CD4-positive, alpha-beta memory T cell (primary cell): Measurements from ENCODE around the gene CALHM2. TPM values are rescaled to one million over a fixed set of nuclear protein-coding genes. Genes with fewer than 3 reads are reported as not detected.

Experiments used
- CTCF ChIA-PET: fragments of 350-600 bp; sonication (Branson Sonifier 250); formaldehyde crosslinking; loops from one replicate; lab custom pipeline; 2021; ENCODE audit warnings: inconsistent platforms; ENCODE audit not compliant: partially characterized antibody; lab: Charles Lee
- POLR2A ChIA-PET: fragments of 350-600 bp; sonication (Branson Sonifier 250); formaldehyde crosslinking; loops from one replicate; lab custom pipeline; 2021; ENCODE audit not compliant: partially characterized antibody; lab: Charles Lee
- DNase-seq, 5 donors: peaks; one replicate each; pipeline versions ENCODE4 v3.0.0 to v3.0.0-alpha.2; 2020 to 2022; ENCODE audit warnings: mixed read lengths in 1 of 5
- H3K27ac ChIP-seq: one replicate; pipeline ENCODE4 v1.7.0; 2013; ENCODE audit warnings: low read depth, low read length
- H3K27me3 ChIP-seq: 2 replicates; pipeline ENCODE4 v1.7.0; 2013; ENCODE audit warnings: mild to moderate bottlenecking, low read length, moderate library complexity; ENCODE audit not compliant: insufficient read depth
- H3K36me3 ChIP-seq: 2 replicates; pipeline ENCODE4 v1.7.0; 2013; ENCODE audit warnings: mild to moderate bottlenecking, low read length, moderate library complexity; ENCODE audit not compliant: insufficient read depth
- H3K4me1 ChIP-seq: 2 replicates; pipeline ENCODE4 v1.7.0; 2013; ENCODE audit warnings: mild to moderate bottlenecking, low read length, moderate library complexity; ENCODE audit not compliant: insufficient read depth
- H3K4me3 ChIP-seq, 2 donors: one replicate each; pipeline ENCODE4 v1.7.0; 2013; ENCODE audit warnings: low read length in 2 of 2, mild to moderate bottlenecking in 1 of 2
- H3K9me3 ChIP-seq, 2 donors: one replicate each; pipeline ENCODE4 v1.7.0; 2013; ENCODE audit warnings: low read length in 2 of 2, control low read depth in 1 of 2; ENCODE audit not compliant: control insufficient read depth in 1 of 2
- H3K27ac Mint-ChIP-seq, 7 donors: one replicate each; pipeline ENCODE4 v1.8.0; 2020 to 2021; ENCODE audit warnings: mixed read lengths in 7 of 7, mild to moderate bottlenecking in 6 of 7, inconsistent platforms in 3 of 7, moderate library complexity in 3 of 7
- H3K27me3 Mint-ChIP-seq, 2 donors: one replicate each; pipeline ENCODE4 v1.8.0; 2020 to 2021; ENCODE audit warnings: mixed read lengths in 2 of 2
- H3K36me3 Mint-ChIP-seq, 2 donors: one replicate each; pipeline ENCODE4 v1.8.0; 2020 to 2021; ENCODE audit warnings: mixed read lengths in 2 of 2, inconsistent platforms in 1 of 2, mild to moderate bottlenecking in 1 of 2
- H3K4me1 Mint-ChIP-seq, 4 donors: one replicate each; pipeline ENCODE4 v1.8.0; 2020 to 2021; ENCODE audit warnings: mixed read lengths in 4 of 4, mild to moderate bottlenecking in 1 of 4
- H3K4me3 Mint-ChIP-seq, 8 donors: one replicate each; pipeline ENCODE4 v1.8.0; 2020 to 2021; ENCODE audit warnings: mixed read lengths in 8 of 8, mild to moderate bottlenecking in 7 of 8, moderate library complexity in 6 of 8, inconsistent platforms in 3 of 8
- H3K9me3 Mint-ChIP-seq, 8 donors: one replicate each; pipeline ENCODE4 v1.8.0; 2020 to 2021; ENCODE audit warnings: mixed read lengths in 8 of 8, mild to moderate bottlenecking in 5 of 8, inconsistent platforms in 3 of 8, moderate library complexity in 1 of 8
- intact Hi-C: fragments of 100-400 bp; cut with micrococcal nuclease; formaldehyde crosslinking; loops from one replicate; pipeline ENCODE4 v1.15.1; 2023
- polyA plus RNA-seq, 2 donors: library from polyadenylated mRNA; unstranded; fragments of 300-500 nt; fragmentation: Illumina TruSeq; gene quantifications; one replicate each; pipeline ENCODE4 v1.2.3, GENCODE V29; 2021
- total RNA-seq, 2 experiments: library from RNA; stranded (reverse); gene quantifications; one replicate each; pipeline ENCODE4 v1.2.3, GENCODE V29; 2021

Gene CALHM2
- total RNA-seq (10 to 100 TPM; 80.5 to 84.6 TPM), polyA plus RNA-seq (10 to 100 TPM; 40.3 to 65.0 TPM)

DNA sequence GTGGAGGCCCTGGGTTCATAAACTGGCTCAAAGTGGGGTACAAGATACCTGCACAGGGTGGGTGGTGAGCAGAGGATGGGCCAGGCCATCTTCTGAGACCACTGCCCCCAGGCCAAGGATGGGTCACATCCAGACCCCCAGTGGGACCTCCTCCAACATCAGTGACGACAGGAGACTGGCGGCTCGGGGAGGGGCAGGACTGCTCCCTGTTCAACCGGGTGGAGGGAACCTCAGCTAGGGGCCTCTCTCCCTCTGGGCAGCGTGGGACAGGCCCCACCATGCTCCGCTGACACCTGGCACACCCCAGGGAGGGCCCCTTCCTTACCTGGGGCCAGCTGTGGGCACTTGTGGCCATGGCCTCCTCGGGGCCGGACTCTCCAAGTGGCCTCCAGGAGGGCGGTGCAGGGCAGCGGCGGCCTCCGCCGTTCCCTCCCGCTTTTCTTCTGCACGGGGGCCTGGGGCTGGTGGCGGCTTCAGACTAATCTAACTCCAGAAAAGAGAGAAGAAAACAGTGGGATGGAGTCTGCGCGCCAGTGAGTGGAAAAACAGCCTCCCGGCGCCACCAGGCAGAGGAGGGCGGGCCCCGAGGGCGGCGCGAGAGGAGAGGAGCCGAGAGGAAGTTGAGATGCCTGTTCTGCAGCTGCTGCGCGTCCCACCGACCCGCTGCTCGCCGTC lies at the start of gene CALHM2:
Gene CALHM2 (minus strand): TSS at position 540 of the 675 bp plus-strand sequence. CDS start 2,429 bp downstream, outside the sequence.
- intact Hi-C loops = loop anchor here (1.0 kb wide), 2 partner anchors 19 to 30 kb away; no protein-coding TSS in a partner anchor
- H3K27ac Mint-ChIP-seq = peak within 1 kb of the TSS; percentile 81 to 98 (median 95)
- peaks cover 0 to 4% (median 0%) of the 10 kb centered on the region in 8 donors for H3K9me3 Mint-ChIP-seq
- DNase-seq = peak in 4 of 5 donors; percentile 40 to 57 (median 44)
- Histone ChIP-seq H3K36me3 (peaks cover 14% of the 10 kb centered on the region), H3K4me3 (peak within 1 kb of the TSS; percentile 79 to 97), H3K9me3 (no peaks in the 10 kb centered on the region), H3K27me3 (no peaks in the 10 kb centered on the region), H3K27ac (peak within 1 kb of the TSS; percentile 72), H3K4me1 (peaks cover 54% of the 10 kb centered on the region)
- H3K4me1 Mint-ChIP-seq = peaks cover 42 to 74% (median 51%) of the 10 kb centered on the region in 4 donors
- peak within 1 kb of the TSS; percentile 90 to 99 (median 96) for H3K4me3 Mint-ChIP-seq
- peaks cover 27 to 41% of the 10 kb centered on the region in 2 donors for H3K36me3 Mint-ChIP-seq
- no peaks in the 10 kb centered on the region for H3K27me3 Mint-ChIP-seq
- CTCF ChIA-PET = interaction anchor here (1.0 to 9.7 kb wide), 10 partner anchors 14 to 36 kb away, joined by 3 to 75 read pairs (median 18); no protein-coding TSS in a partner anchor
- POLR2A ChIA-PET = interaction anchor here (0.6 to 5.9 kb wide), 15 partner anchors 10 to 235 kb away, joined by 3 to 106 read pairs (median 6); partner anchors contain the start of genes ATP5MK, PDCD11 and TAF5

GRCh38 chr10:103501186-103501585 lies 49.0 kb upstream of the CALHM2 start:
- no peak for DNase-seq
- Histone ChIP-seq H3K27ac (no peak overlapping the region), H3K27me3 (no peaks in the 10 kb centered on the region), H3K4me1 (peaks cover 12% of the 10 kb centered on the region), H3K36me3 (no peaks in the 10 kb centered on the region), H3K9me3 (no peaks in the 10 kb centered on the region), H3K4me3 (no peak overlapping the region)
- H3K4me3 Mint-ChIP-seq = no peak overlapping the region
- peaks cover 12 to 23% of the 10 kb centered on the region in 2 donors for H3K27me3 Mint-ChIP-seq
- H3K4me1 Mint-ChIP-seq = peaks cover 5 to 15% (median 11%) of the 10 kb centered on the region in 4 donors
- no peak overlapping the region for H3K27ac Mint-ChIP-seq
- ChIA-PET CTCF (interaction anchor here (1.1 to 1.5 kb wide), 3 partner anchors 11 to 85 kb away, joined by 3 to 4 read pairs (median 4); no protein-coding TSS in a partner anchor), POLR2A (no interaction called here)
- H3K9me3 Mint-ChIP-seq = peaks cover 0 to 1% (median 0%) of the 10 kb centered on the region in 8 donors
- H3K36me3 Mint-ChIP-seq = no peaks in the 10 kb centered on the region
- intact Hi-C loops = no loop called here

- Histone ChIP-seq H3K4me1 (peaks cover 12% of the 10 kb centered on the region), H3K9me3 (no peaks in the 10 kb centered on the region), H3K27ac (no peak overlapping the region), H3K36me3 (no peaks in the 10 kb centered on the region), H3K4me3 (no peak overlapping the region), H3K27me3 (no peaks in the 10 kb centered on the region)
- H3K9me3 Mint-ChIP-seq = peaks cover 0 to 1% (median 0%) of the 10 kb centered on the region in 8 donors
- POLR2A ChIA-PET = no interaction called here
- H3K36me3 Mint-ChIP-seq = no peaks in the 10 kb centered on the region
- no peak for DNase-seq
- no peak overlapping the region for H3K27ac Mint-ChIP-seq
- CTCF ChIA-PET = interaction anchor here (1.0 to 1.5 kb wide), 4 partner anchors 10 to 85 kb away, joined by 3 to 4 read pairs (median 4); no protein-coding TSS in a partner anchor
- peaks cover 5 to 15% (median 11%) of the 10 kb centered on the region in 4 donors for H3K4me1 Mint-ChIP-seq
- H3K4me3 Mint-ChIP-seq = no peak overlapping the region
- intact Hi-C loops = no loop called here
- H3K27me3 Mint-ChIP-seq = peaks cover 16 to 26% of the 10 kb centered on the region in 2 donors
These were observed 48.3 kb upstream of the CALHM2 start for GRCh38 chr10:103500481-103500880.

- Mint-ChIP-seq H3K27me3 (peaks cover 20 to 30% of the 10 kb centered on the region in 2 donors), H3K4me3 (no peak overlapping the region), H3K9me3 (peaks cover 0 to 1% (median 0%) of the 10 kb centered on the region in 8 donors), H3K4me1 (peaks cover 5 to 15% (median 11%) of the 10 kb centered on the region in 4 donors), H3K27ac (peak overlapping the region in 1 of 7 donors; percentile 37), H3K36me3 (no peaks in the 10 kb centered on the region)
- no peaks in the 10 kb centered on the region for H3K9me3 ChIP-seq
- POLR2A ChIA-PET = no interaction called here
- CTCF ChIA-PET = interaction anchor here (1.0 kb wide), 1 partner anchor 40 kb away, joined by 3 read pairs; no protein-coding TSS in a partner anchor
- no peak for DNase-seq
- no peak overlapping the region for H3K4me3 ChIP-seq
- intact Hi-C loops = no loop called here
- no peak overlapping the region for H3K27ac ChIP-seq
- no peaks in the 10 kb centered on the region for H3K36me3 ChIP-seq
- H3K27me3 ChIP-seq = peaks cover 5% of the 10 kb centered on the region
- peaks cover 10% of the 10 kb centered on the region for H3K4me1 ChIP-seq
These were observed 47.7 kb upstream of the CALHM2 start for GRCh38 chr10:103499881-103500280.

- Mint-ChIP-seq H3K27ac (no peak overlapping the region), H3K4me3 (no peak overlapping the region), H3K4me1 (peaks cover under 1 to 13% (median 9%) of the 10 kb centered on the region in 4 donors), H3K9me3 (peaks cover 0 to 1% (median 0%) of the 10 kb centered on the region in 8 donors), H3K36me3 (no peaks in the 10 kb centered on the region), H3K27me3 (peaks cover 24 to 30% of the 10 kb centered on the region in 2 donors)
- no peak for DNase-seq
- intact Hi-C loops = no loop called here
- CTCF ChIA-PET = interaction anchor here (1.0 kb wide), 1 partner anchor 41 kb away, joined by 3 read pairs; no protein-coding TSS in a partner anchor
- no peaks in the 10 kb centered on the region for H3K36me3 ChIP-seq
- POLR2A ChIA-PET = no interaction called here
- no peak overlapping the region for H3K27ac ChIP-seq
- peaks cover 8% of the 10 kb centered on the region for H3K4me1 ChIP-seq
- no peak overlapping the region for H3K4me3 ChIP-seq
- H3K9me3 ChIP-seq = no peaks in the 10 kb centered on the region
- peaks cover 12% of the 10 kb centered on the region for H3K27me3 ChIP-seq
These were observed 46.9 kb upstream of the CALHM2 start for GRCh38 chr10:103498936-103499638.

DNA sequence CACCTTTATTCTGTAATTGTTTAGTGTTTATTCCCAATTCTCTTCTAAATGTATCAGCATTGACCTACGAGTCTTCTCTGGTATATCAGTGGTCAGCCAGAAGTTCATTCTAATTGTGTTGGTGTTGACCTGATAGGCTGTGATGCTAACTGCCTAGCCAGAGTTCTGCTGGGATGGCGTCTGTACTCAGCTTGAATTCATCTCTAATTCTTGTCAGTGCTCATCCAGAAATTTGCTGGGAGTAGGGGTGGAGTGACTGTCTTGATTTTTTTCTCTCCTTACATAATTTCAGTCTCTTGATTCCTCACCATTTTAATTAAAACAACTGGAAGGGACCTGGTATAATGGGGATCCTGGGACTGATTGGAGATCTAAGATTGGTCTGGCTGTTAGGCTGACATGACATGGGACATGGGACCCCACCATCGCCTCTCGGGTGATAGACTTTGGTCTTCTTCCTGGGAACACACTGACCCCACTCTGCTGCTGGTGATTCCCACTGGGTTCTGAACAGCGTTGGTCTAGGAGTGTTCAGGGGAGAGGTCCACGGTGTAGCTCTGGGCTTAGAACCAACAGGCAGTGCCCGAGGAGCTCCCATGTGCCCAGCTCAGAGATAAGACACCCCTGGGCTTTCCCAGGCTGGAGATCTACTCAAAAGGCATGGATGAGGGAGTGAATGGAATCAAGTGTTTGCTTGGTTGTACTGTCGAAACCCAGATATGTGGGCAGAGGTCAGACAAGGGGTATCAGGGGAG lies 45.2 kb upstream of the CALHM2 start:
- H3K27ac ChIP-seq = no peak overlapping the region
- CTCF ChIA-PET = interaction anchor here (1.7 kb wide), 1 partner anchor 11 kb away, joined by 6 read pairs; no protein-coding TSS in a partner anchor

More for the DNA sequence above, 45.2 kb upstream of the CALHM2 start:
- Mint-ChIP-seq H3K27me3 (peaks cover 28 to 35% of the 10 kb centered on the region in 2 donors), H3K4me3 (no peak overlapping the region), H3K4me1 (peaks cover 4 to 15% (median 11%) of the 10 kb centered on the region in 4 donors), H3K27ac (no peak overlapping the region), H3K9me3 (peaks cover 0 to 1% (median 0%) of the 10 kb centered on the region in 8 donors), H3K36me3 (no peaks in the 10 kb centered on the region)
- no peak for DNase-seq
- POLR2A ChIA-PET = no interaction called here
- intact Hi-C loops = no loop called here
- Histone ChIP-seq H3K36me3 (no peaks in the 10 kb centered on the region), H3K27me3 (peaks cover 19% of the 10 kb centered on the region), H3K4me1 (peaks cover 12% of the 10 kb centered on the region), H3K4me3 (no peak overlapping the region), H3K9me3 (no peaks in the 10 kb centered on the region)
